ENCODE data around the gene PTPRE.

DNA sequence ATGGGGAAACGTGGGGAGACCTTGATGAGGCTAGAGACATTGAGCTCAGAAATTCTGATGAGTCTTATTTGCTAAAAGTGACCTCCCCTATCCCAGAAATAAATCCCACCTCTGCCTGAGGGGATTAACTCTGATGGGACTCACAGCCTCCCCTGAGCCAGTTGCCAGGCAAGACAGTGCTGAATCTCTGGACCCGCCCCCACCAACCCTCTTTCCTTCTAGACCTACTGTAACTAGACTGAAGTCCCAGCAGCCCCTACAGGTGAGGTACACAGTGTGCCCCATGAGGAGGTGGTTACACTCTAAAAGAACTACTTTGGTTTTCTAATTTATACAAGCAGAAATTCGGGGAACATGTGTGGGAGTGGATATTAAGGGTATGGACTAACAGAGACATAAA is 42.9 kb downstream of the PTPRE start:
- TF ChIP-seq, protein P1, sequence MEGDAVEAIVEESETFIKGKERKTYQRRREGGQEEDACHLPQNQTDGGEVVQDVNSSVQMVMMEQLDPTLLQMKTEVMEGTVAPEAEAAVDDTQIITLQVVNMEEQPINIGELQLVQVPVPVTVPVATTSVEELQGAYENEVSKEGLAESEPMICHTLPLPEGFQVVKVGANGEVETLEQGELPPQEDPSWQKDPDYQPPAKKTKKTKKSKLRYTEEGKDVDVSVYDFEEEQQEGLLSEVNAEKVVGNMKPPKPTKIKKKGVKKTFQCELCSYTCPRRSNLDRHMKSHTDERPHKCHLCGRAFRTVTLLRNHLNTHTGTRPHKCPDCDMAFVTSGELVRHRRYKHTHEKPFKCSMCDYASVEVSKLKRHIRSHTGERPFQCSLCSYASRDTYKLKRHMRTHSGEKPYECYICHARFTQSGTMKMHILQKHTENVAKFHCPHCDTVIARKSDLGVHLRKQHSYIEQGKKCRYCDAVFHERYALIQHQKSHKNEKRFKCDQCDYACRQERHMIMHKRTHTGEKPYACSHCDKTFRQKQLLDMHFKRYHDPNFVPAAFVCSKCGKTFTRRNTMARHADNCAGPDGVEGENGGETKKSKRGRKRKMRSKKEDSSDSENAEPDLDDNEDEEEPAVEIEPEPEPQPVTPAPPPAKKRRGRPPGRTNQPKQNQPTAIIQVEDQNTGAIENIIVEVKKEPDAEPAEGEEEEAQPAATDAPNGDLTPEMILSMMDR (conservative IDR thresholded peaks at IDR 0.05; ENCODE audit: low read depth, low read length): no peak
- TF ChIP-seq RAD21 (IDR thresholded peaks at IDR 0.05; ENCODE audit: low read length) (no peak), FOS (IDR thresholded peaks at IDR 0.05; ENCODE audit: low read depth, low read length) (no peak), MAZ (IDR thresholded peaks at IDR 0.05; ENCODE audit: borderline replicate concordance, low read depth, low read length) (no peak), CEBPB (IDR thresholded peaks at IDR 0.05; ENCODE audit: low read depth, low read length) (no peak), SMC3 (IDR thresholded peaks at IDR 0.05; ENCODE audit: low read depth, low read length) (no peak), MXI1 (IDR thresholded peaks at IDR 0.05; ENCODE audit: borderline replicate concordance, low read depth, low read length) (no peak), POLR2A (IDR thresholded peaks at IDR 0.05; ENCODE audit: low read depth, low read length) (no peak)
- TF ChIP-seq, protein P2, sequence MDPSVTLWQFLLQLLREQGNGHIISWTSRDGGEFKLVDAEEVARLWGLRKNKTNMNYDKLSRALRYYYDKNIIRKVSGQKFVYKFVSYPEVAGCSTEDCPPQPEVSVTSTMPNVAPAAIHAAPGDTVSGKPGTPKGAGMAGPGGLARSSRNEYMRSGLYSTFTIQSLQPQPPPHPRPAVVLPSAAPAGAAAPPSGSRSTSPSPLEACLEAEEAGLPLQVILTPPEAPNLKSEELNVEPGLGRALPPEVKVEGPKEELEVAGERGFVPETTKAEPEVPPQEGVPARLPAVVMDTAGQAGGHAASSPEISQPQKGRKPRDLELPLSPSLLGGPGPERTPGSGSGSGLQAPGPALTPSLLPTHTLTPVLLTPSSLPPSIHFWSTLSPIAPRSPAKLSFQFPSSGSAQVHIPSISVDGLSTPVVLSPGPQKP (IDR thresholded peaks at IDR 0.05; ENCODE audit: borderline replicate concordance, low read depth, low read length): no peak
